ENCODE results near the gene VAT1.
"Not testable (repeated sequence)": the region's sequence is repeated elsewhere in the genome, so short reads cannot be mapped to it uniquely, and the experiment has no call there.

The VAT1 gene

DNA sequence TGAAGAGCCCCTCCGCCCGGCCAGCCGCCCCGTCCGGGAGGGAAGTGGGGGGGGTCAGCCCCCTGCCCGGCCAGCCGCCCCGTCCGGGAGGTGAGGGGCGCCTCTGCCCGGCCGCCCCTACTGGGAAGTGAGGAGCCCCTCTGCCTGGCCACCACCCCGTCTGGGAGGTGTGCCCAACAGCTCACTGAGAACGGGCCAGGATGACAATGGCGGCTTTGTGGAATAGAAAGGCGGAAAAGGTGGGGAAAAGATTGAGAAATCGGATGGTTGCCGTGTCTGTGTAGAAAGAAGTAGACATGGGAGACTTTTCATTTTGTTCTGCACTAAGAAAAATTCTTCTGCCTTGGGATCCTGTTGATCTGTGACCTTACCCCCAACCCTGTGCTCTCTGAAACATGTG lies 48.9 kb downstream of the VAT1 start:
- DNase-seq (ENCODE audit: low read depth), result not testable (repeated sequence)

DNA sequence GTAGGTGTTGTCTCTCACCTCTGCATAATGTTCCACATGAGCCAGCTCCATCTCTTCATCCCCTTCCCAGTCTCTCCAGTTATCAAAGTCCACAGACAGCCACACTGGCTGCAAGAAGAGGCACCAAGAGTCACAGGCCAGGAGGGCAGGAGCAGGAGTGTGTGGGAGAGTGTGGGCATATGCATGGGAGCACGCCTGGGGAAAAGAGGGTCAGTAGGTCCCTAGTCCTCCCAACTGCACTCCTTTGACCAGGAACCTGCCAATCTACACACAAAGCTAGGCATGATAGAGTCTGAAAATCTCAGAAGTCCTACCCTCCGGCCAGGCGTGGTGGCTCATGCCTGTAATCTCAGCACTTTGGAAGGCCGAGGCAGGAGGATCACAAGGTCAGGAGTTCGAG lies 50.6 kb downstream of the VAT1 start:
- DNase-seq (ENCODE audit: low read depth), result no peak

DNA sequence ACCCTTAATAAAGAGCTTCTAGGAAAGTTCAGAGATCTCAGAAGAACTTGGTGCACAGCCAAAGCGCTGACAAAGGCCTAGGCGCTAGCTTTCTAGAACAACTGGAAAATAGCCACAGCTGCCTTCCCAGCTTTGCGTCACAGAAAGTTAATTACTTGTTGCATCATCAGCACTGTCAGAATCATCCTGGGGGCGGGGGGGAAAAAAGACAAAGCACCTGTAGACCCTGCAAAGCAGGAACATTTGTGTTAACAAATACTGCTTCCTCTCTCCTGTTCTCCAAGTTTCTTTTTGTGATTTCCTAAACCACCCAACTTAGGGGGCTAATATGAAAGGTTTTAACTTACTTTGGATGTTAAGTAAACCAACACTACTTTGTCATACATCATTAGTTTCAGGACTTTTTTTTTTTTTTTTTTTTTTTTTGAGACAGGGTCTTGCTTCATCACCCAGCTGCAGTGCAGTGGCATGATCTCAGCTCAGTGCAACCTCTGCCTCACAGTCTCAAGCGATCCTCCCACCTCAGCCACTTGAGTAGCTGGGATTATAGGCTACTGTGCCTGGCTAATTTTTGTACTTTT lies 53.1 kb downstream of the VAT1 start:
- peak; percentile 41 for DNase-seq (ENCODE audit: low read depth)

DNA sequence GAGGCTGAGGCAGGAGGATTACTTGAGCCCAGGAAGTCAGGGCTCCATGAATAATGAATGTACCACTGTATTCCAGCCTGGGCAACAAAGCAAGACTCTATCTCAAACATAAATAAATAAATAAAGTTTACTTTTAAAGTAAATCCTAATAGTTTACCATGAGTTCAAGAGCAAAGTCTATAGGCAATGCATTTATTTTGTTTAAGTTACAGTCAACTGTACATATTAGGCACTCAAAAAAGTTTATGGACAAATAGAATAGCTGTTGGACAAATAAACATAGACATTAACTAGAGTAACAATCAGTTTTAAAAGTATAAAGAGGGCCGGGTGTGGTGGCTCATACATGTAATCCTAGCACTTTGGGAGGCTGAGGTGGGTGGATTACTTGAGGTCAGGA lies 54.3 kb downstream of the VAT1 start:
- DNase-seq (ENCODE audit: low read depth), result no peak
